Measurements from ENCODE around the gene NEUROG1.

NEUROG1 gene

DNA sequence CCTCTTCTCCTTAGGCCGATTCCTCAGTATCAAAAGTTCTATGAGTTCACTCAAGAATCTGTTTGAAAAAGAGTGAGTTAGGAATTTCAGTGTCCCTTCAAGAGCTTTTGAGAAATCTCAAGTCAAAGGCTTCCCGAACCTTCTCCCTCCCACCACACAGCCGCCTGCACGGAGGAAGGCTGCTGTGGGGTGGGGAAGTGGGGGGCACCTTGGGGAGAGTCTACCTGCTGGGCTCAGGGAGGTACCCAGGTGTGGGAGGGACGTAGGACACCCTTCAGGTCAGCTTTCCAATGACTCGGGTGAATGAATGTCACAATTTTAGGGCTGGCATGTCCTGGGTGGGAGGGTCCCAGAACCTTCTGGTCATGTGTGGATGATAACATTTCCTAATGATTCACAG, 25.5 kb upstream of the NEUROG1 start:
- no peak for DNase-seq

DNA sequence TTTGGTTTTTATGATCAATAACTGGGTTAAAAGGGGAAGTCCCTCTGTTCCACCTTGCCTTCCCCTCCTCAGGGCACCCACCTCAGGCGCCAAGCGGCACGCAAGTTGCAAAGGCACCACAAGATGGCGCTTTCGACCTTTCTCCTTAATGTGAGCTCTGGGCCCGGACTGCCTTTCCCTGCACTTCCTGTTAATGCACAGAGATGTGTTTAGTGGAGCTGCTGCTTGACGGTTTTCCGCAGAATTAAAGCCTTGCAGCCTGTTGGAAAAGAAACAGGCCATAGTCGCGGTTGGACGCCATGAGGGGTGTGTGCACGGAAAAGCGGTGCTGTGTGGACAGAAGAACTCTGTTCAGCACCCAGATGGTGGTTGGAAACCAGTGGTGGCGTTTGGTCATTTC, 25.1 kb upstream of the NEUROG1 start:
- DNase-seq, result no peak

DNA sequence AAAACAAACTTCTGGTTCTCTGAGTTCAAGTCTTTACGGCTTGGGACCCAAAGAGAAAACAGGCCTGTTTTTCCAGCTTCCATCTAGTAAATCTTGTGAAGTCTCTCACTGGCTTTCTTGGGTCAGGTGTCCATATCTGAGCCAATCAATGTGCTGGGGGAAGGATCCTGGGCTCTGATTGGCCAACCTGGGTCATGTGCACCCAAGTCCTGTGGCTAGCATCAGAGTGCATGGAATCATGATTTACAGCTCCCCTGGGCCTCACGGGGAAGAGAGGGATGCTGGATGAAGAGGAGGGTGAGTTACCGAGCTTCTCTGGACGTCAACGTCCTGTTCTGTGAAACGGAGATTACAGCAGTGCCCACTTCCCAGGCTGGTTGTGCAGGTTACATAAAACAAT, 23.6 kb upstream of the NEUROG1 start:
- no peak for DNase-seq

DNA sequence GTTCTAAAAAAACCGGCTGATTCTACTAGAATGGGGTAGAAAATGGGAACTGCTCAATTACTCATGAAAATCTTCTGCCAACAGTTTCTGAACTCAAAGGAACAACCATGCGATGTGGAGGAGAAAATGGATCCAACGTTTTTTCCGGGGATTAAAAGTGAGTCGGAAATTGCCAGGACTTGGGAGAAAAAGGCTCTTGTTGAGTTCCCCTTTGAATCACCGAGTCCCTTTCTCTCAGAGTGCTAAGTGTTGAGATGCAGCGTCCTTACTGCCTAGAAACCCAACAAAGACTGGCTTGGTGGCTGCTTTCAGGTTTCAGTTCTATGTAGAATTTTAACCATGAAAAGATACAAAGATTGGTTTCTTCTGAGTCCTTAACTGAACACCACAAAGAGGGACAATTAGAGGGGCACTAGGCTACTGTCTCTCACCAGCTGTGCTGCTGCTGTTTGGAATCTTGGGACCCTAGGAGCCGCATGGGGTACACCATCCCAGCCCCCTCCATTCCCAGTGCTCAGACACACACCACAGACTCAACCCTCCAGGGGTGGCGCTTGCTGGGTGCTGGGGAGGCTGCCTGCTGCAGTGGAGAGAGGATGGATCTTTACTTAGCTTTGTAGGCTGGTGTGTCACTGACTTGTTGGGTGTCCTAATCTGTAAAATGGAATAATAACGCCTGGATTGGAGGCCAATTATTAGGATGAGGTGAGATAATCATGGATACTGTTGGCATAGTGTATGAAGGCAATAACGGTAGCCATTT, 21.5 kb upstream of the NEUROG1 start:
- DNase-seq, result no peak

DNA sequence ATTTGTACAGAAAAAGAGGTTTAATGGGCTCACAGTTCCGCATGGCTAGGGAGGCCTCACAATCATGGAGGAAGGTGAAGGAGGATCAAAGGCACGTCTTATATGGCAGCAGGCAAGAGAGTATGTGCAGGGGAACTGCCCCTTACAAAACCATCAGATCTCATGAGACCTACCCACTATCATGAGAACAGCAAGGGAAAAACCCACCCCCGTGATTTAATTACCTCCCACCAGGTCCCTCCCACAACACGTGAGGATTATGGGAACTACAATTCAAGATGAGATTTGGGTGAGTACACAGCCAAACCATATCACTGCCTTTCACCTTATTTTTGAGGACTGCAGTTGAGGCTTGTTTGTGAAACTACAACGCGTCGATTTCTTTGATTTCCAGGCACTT, 20.9 kb upstream of the NEUROG1 start:
- DNase-seq, result no peak

DNA sequence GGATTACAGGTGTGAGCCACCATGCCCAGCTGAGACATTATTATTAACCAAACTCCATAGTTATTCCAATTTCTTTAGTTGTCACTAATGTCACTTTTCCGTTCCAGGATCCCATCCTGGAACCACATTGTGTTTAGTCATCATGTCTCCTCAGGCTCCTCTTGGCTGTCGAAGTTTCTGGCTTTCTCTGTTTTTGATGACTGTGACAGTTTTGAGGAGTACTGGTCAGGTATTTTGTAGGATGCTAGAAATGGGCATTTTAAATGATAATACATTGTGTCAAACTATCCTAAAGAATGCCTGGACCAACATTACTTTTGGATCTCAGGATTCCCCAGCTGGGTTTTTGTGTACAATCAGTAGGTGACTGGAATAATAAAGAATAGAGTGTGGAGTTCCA, 19.8 kb upstream of the NEUROG1 start:
- no peak for DNase-seq

DNA sequence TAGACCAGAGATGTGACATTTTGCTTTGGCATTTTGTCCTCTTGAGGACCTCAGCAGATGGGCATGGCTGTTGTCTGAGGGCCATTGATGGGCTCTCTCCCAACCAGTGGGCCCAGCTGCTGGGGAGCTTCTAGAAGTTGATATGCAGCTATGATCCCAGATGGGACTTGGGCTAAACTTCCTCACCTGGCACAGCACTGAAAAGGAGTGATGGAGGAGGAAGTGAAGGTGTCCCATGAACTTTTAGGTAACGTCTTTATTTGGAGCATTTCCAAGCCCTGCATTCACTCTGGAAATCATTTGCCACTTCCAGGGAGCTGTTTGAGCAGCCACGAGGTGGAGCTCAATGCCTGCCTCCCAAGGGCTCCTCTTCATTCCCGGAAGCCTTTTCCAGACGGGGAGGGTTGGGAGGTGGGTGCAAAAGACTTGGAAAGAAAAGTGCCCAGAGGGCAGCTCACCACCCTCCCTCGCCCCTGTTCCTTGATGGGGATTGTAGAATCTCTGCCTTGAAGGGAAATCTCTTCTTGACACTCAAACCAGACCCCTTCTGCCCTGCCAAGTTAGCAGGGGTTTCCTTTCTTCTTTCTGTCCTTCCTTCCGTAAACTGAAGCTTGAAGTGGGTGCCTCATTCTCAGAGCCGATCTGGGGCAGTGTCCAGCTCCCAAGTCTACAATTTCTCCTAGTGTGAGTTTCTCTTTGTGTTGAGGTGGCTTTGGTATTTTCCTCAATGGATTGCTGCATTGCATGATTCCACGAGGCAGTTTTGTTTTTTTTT, 18.1 kb upstream of the NEUROG1 start:
- no peak for DNase-seq

DNA sequence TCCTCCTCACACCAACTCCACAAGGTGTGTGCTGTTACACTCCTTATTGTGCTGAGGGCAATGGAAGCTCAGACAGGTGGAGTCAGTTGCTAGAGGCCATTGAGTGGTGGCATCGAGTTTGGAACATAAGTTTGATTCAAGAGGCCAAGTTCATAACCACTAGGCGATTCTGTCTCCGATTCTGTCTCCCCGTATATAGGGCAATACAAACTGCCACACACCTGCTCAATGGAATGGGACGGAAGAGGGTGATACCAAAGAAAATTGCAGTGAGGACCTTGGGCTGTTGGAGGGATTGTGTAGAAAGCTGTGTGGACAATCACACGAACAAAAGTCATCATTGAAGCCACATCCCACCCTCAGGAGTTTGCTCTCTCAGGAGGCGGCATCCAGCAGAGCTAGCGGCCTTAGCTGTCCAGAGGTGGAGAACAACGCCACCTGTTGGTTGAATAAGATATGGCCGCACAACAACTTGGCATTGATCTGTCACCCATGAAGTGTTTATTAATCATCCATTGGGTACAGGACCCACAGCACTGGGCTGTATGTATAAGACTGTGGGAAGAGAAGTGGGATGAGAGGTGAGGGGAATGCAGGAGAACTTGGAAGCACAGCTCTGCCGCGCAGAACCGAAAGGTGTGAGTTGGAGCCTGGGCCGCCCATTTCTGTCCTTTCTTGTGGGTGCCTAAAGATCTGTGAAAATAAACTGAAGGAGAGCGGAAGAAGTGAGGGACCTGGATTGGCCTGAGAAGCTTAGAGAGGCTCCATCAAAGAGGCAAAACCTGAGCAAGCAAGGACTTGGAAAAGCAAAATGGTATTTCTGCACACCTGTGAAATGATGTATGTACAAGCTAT, 16.1 kb upstream of the NEUROG1 start:
- no peak for DNase-seq

DNA sequence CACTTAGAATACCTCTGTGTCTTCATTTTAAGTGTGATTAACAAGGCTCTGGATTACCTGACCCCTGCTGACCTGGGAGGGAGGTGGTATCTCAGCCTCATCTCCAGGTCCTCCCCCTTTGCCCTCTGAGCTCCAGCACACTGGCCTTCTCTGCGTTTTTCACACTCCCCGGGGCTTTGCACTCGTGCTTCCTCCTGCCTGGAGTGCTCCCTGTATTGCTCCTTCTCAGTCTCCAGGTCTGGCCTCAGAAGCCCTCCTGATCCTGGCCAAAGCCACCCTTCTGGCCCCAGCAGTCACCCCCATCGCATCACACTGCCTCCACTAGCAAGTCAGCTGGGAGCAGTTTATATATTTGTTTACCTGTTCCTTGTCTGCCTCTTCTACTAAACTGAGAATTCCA, 13.6 kb upstream of the NEUROG1 start:
- no peak for DNase-seq

DNA sequence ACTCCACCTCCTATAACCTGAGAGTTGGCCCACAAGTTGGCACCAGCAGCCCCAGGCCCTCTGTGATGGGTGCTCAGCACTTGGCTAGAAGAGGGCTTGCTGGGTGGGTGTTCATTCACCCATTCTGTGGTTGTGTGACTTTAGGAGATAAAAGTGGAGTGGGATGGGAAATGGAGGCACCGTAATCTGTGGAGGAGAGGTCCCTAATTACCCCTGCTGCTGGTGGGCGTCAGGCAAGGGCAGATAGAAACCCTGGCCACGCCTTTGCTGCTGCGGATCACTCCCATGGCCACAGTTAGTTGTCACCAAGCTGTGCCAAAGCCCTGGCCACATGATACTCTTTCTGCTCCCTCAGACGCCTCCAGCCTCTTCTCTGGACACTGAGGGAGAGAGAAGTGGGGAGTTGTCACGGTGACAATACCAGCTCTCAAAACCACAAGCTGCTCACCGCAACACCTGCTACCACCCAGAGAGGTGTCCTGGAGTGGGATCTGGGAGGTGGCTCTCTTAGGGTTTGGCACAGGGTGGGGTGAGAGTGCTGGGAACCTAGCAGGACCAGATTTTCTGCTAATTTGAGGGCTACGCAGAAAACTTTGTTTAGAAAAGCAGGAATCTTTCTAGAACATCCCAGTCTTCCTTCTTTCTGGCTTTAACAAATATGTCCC, 12.0 kb upstream of the NEUROG1 start:
- no peak for DNase-seq

DNA sequence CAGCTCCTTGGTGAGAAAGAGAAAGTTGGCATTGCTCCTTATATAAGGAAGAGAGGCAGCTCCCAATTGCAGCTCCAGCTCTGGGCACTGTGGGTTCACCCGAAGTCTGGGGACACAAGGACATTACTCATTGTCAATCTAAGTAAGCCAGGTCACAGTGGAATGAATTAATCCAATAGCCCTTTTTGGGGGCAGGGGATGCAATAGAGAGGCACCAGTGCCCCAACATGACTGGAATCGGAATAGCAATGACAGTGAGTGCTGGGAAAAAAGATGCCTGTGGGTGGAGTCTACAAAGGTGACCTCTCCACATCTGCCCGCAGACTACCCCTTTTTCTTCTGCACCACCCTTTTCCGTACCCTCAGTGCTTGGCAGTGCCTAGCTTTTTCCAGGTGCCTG, 11.1 kb upstream of the NEUROG1 start:
- DNase-seq, result no peak

DNA sequence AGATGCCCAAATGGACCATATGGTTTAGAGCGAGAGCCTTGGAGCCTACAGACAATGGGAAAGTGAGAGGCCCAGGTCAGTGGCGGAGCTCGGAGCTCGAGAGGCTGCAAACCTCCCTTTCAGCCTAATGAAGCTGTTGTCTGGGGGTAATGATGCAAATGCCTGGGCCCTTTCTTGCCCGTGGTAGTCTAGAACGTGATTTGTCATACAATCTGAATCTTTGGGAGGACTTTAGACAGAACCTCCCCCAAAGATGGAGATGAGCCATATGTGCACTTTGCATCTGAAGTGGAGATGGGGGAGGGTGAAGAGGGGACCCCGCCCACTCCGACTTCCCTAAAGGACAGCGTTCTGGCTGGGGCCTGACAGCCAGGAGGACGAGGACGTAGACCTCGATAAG, 10.3 kb upstream of the NEUROG1 start:
- DNase-seq, result no peak

DNA sequence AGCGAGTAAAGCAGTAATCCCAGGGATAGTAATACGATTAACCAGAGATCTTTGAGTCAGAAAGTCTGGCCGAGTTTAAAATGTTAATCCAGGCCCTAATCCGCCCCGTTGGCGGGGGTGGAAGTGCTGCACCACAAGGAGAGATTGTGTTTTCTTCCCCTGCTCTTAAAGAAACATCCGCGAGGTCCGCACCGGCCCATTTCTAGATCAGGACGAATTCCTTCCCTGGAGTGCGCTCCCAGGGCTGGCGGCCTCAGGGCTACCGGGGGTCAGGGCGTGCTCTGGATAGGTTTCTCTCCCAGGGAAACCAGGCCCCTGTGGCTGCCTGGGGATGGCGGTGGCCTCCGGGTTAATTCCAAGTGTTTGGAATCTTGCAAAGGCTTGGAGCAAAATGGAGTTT, 9.3 kb upstream of the NEUROG1 start:
- no peak for DNase-seq

DNA sequence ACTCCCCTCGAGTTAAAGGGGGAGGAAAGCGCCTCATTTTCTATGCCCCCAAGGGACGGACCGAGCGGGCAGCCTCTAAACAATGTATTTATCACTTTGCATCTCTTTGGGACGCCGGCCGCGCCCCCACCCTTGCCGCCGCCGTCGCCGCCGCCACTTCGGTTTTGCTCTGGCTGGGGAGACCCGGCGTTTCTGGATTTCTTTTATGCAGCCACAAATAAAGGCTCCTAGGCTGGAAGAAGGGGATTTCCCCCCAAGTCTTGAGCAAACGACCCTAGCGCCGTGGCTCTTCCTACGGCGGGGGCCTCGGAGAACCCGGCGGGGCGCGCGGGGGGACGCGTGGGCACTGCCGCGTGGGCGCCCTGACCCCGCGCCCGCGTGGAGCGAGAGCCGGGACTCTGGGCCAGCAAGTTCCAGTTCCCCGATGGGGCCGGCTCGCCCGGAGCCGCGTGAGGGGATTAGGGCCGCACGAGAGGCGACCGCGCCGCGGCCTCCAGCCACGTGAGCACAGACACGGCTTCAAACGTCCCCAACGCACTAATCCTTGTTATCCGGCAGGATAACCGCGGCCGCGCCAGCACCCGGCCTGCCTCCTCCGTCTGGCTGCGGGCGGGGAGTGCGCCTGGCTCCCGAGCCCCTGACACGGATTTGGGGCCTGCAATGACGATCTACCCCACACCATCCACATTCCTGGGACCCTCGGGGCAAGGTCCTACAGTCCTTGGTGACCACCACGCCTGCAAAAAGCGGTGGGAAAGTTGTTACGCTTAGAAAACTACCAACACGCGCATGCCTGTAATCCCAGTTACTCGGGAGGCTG, 7.9 kb upstream of the NEUROG1 start:
- no peak for DNase-seq

DNA sequence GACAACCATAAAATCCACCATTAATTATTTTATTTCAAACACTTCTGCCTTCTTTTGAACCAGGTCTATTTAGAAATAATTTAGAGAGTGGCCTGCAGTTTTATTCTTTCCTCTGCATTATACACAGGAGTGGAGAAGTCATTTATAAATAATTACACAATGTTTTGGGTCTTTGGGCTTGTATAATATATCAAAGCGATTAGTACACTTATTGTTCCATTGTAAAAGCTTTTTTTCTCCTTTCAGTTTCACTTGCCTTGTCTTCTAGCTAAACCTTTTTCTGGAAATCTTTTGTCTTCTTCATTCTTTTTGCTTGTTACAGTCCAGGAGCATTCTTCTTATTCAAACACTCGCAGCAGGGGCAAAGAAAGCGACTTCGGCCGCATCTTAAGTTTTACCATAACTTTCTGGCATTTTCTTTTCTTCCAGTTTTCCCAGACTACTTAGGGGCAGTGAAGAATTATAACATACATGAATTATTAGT, 7.3 kb upstream of the NEUROG1 start:
- no peak for DNase-seq

DNA sequence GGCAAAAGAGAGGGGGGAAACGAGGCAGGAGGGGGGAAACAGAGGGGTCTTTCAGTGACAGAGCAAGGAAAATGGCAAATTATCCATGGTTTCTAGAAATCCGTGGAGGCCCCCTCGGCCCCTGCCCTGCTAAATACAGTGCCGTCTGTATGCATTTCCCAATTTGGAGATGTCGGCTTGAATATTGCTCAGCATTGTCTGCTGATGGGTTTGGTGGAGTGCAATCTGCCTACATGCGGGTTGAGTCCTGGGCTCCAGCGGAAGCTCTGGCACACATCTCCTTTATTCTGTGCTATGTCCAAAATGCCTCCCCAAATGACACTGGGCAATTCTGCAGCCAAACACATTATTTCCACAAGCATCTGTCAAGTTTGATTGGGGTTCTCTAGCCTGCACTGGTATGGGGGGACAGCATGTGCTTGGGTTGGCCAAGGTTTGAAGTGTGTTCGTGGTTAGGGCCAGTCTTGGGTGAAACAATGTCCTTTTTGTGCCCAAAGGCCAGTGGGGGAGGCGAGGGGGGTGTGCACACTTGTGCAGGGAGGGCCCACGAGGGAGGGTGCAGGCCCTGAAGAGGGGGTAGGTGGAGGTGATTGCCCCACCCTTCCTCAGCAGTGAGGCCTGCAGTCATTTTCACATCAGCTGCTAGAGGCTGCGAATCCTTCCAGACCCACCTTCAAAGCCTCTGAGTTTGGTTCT, 6.2 kb upstream of the NEUROG1 start:
- no peak for DNase-seq

DNA sequence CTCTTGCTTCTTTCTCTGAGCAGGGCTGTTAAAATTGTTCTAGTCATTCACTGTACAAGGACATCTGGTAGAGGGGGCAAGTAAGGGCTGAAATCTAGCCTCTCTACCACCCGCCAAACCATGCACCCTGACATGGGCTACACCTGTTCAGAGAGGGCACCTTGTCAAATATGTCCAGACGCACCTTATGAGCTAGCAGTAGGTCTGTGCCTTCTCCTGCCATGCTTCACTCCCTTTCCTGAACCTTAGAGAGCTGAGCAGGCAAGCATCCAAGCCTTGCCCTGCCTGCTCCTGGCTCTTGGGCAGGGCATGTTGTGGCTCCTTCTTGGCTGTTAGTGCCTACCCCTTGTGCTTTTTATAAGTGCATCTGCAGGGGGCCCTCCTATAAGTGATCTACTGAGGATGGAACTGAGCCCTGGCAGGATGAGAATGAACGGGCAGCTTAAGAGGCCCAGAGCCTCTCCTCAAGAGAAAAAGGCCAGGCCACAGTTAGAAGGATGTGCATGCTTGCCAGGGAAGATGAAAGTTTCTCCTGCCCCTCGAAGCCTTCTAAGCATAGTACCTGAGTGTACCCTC, 3.8 kb upstream of the NEUROG1 start:
- no peak for DNase-seq

DNA sequence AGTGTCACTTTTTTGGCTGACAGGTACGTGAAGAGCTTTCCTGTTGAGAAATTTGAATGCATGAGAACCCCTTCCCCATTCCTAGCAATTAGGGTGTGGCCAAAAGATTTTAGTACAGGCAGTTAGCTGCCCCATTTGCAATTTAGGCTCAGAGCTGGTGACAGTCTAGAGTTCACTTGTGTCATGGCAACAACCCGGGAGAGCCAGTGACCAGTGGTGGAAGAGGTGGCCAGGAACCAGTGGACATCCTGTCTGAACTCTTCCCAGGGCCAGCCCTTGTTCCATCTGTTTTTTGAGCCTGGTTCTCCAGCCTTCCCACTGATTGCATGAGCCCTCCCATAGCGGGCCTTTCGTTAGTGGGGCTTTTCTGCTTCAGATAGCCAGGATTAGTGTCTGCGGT, 2.5 kb upstream of the NEUROG1 start:
- no peak for DNase-seq

DNA sequence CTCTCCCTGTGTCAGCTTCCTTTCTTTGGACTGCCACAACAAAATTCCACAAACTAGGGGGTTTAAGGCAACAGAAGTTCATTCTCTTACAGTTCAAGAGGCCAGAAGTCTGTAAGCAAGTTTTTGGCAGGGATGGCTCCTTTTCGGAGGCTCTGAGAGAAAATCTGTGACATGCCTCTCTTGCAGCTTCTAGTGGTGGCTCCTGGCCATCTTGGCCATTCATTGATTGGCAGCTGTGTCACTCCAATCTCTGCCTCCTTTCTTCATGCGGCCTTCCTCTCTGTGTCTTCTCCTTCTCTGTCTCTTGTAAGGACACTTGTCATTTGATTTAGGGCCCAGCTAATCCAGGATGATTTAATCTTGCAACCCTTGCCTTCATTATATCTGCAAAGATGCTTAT, 2.0 kb upstream of the NEUROG1 start:
- no peak for DNase-seq

DNA sequence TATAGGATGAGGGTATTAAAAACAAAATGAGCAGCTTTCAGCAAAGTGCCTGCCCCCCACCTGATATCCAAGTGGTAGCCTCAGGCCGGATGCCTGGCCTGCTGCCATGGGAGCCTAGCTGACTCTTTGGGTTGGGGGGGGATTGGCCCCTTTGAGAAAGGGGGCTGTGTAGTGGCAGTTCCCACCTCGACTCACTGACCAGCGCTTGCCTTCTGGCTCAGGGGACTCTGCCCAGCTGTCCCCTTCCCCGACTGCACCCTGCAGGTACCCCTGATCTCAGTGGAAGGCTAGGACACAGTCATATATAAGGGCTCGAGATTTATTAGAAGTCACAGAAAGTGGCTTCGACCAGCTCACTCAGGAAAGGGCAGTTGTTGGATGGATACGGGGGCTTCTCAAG, 1.5 kb upstream of the NEUROG1 start:
- no peak for DNase-seq

DNA sequence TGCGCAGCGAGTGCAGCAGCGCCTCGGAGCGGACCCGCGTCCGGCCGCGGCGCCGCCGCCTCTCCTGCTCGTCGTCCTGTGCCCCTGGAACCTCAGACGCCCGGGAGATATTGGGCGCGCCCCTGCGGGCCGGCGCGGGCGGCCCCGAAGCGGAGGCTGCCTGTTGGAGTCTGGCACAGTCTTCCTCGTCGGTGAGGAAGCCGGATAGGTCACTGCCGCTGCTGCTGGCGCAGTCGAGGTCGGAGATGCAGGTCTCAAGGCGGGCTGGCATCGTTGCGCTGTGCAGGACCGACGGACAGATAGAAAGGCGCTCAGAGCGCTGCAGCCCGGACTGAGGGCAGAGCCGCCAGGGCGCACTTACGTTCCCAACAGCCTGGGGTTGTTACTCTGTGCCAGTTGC, 344 bp downstream of the NEUROG1 start:
- no peak for DNase-seq

Measured in GF-D8 (cell line).